H1 (cell line): ENCODE results near the gene SERPINF2.

Experiments
- ATF3 ChIP-seq: IDR thresholded peaks from 2 replicates; pipeline ENCODE4 v1.6.1; 2011; ENCODE audit warnings: low read depth, mild to moderate bottlenecking, low read length; ENCODE audit not compliant: insufficient read depth
- CHD2 ChIP-seq: IDR thresholded peaks from 2 replicates; pipeline ENCODE4 v1.6.1; 2012; ENCODE audit warnings: low read length, improper control_type of control experiment
- CTCF ChIP-seq, 3 experiments: IDR thresholded peaks; 1 replicate in 2 of 3; 2 replicates in 1 of 3; pipeline versions ENCODE4 v1.5.1 to v1.6.1; 2011; ENCODE audit warnings: low read length in 3 of 3, mild to moderate bottlenecking in 3 of 3, inconsistent platforms in 2 of 3, low read depth in 1 of 3, moderate library complexity in 1 of 3; ENCODE audit not compliant: insufficient read depth in 1 of 3; ENCODE audit errors: control extremely low read depth in 1 of 3
- EZH2 ChIP-seq: fragments of 200-600 bp; sonication (generic); IDR thresholded peaks from 2 replicates; pipeline ENCODE4 v1.7.1; 2012; ENCODE audit warnings: low read depth, mild to moderate bottlenecking, moderate library complexity, low read length, inconsistent platforms; ENCODE audit not compliant: severe bottlenecking
- GTF2F1 ChIP-seq: IDR thresholded peaks from 2 replicates; pipeline ENCODE4 v1.6.1; 2012; ENCODE audit warnings: low read depth, low read length, improper control_type of control experiment, borderline replicate concordance
- MAFK ChIP-seq: IDR thresholded peaks from 2 replicates; pipeline ENCODE4 v1.6.1; 2012; ENCODE audit warnings: low read depth, mild to moderate bottlenecking, improper control_type of control experiment, low read length
- NANOG ChIP-seq: IDR thresholded peaks from 2 replicates; pipeline ENCODE4 v1.6.1; 2011; ENCODE audit warnings: low read length, low read depth, mild to moderate bottlenecking, inconsistent platforms; ENCODE audit not compliant: insufficient read depth, poor library complexity, severe bottlenecking
- RBBP5 ChIP-seq: IDR thresholded peaks from 2 replicates; pipeline ENCODE4 v1.7.1; 2012; ENCODE audit warnings: low read depth, mild to moderate bottlenecking, inconsistent platforms, low read length, moderate library complexity, borderline replicate concordance
- SIN3A ChIP-seq, 2 experiments: IDR thresholded peaks in 1 of 2; conservative IDR thresholded peaks in 1 of 2; 2 replicates each; pipeline ENCODE4 v1.6.1; 2011 to 2012; ENCODE audit warnings: low read length in 2 of 2, improper control_type of control experiment in 1 of 2, low read depth in 1 of 2, mild to moderate bottlenecking in 1 of 2
- SP1 ChIP-seq: IDR thresholded peaks from 2 replicates; pipeline ENCODE4 v1.6.1; 2011; ENCODE audit warnings: low read depth, low read length
- SP2 ChIP-seq: IDR thresholded peaks from 2 replicates; pipeline ENCODE4 v1.6.1; 2012; ENCODE audit warnings: mild to moderate bottlenecking, low read length, inconsistent platforms
- USF2 ChIP-seq: IDR thresholded peaks from 2 replicates; pipeline ENCODE4 v1.6.1; 2011; ENCODE audit warnings: low read length, improper control_type of control experiment

GRCh38 chr17:1755252-1755826, 12.7 kb downstream of the SERPINF2 start:
- TF ChIP-seq CTCF (IDR thresholded peaks at IDR 0.05; ENCODE audit: control extremely low read depth in 1 of 3, insufficient read depth in 1 of 3, low read depth in 1 of 3, low read length in 3 of 3) = no peak
- TF ChIP-seq EZH2 = no peak
- no peak for TF ChIP-seq SP1
- no peak for TF ChIP-seq GTF2F1
- no peak for TF ChIP-seq CHD2
- no peak for TF ChIP-seq SP2
- no peak for TF ChIP-seq USF2
- TF ChIP-seq RBBP5 = no peak
- no peak for TF ChIP-seq SIN3A (conservative IDR thresholded peaks at IDR 0.05 in 1 of 2, IDR thresholded peaks at IDR 0.05 in 1 of 2; ENCODE audit: low read depth in 1 of 2, low read length in 2 of 2)
- TF ChIP-seq NANOG = no peak
- TF ChIP-seq ATF3 = no peak
- TF ChIP-seq MAFK = no peak
